ENCODE measurements around the gene PRICKLE3.
"Not testable (repeated sequence)": the region's sequence is repeated elsewhere in the genome, so short reads cannot be mapped to it uniquely, and the experiment has no call there.

Gene PRICKLE3

GRCh38 chrX:49179358-49179757 is 6.8 kb downstream of the PRICKLE3 start:
- no peak for DNase-seq (ENCODE audit: low read depth)

- DNase-seq (ENCODE audit: low read depth), result no peak
Observed at GRCh38 chrX:49178537-49178936, 7.6 kb downstream of the PRICKLE3 start.

GRCh38 chrX:49177873-49178480 is 8.2 kb downstream of the PRICKLE3 start:
- DNase-seq (ENCODE audit: low read depth), result no peak

GRCh38 chrX:49177338-49177833 is 8.8 kb downstream of the PRICKLE3 start:
- DNase-seq (ENCODE audit: low read depth), result no peak

- DNase-seq (ENCODE audit: low read depth), result no peak
Observed at GRCh38 chrX:49176421-49177326, 9.5 kb downstream of the PRICKLE3 start.

GRCh38 chrX:49175435-49176274 is 10.5 kb downstream of the PRICKLE3 start:
- no peak for DNase-seq (ENCODE audit: low read depth)

- DNase-seq (ENCODE audit: low read depth), result no peak
Observed at GRCh38 chrX:49174723-49175122, 11.4 kb downstream of the PRICKLE3 start.

- not testable (repeated sequence) for DNase-seq (ENCODE audit: low read depth)
Observed at GRCh38 chrX:49173544-49173943, 12.6 kb downstream of the PRICKLE3 start.

- DNase-seq (ENCODE audit: low read depth), result peak; percentile 71
Observed at GRCh38 chrX:49172280-49172780, 13.8 kb downstream of the PRICKLE3 start.

- peak; percentile 75 for DNase-seq (ENCODE audit: low read depth)
Observed at GRCh38 chrX:49171752-49172279, 14.4 kb downstream of the PRICKLE3 start, which contains the start of gene PLP2. TSS of gene PLP2 (plus strand) at chrX:49171898. CDS start at chrX:49172001, 103 bp downstream.

- DNase-seq (ENCODE audit: low read depth), result no peak
Observed at GRCh38 chrX:49167740-49168108, 18.4 kb downstream of the PRICKLE3 start.

GRCh38 chrX:49166914-49167739 is 19.0 kb downstream of the PRICKLE3 start:
- DNase-seq (ENCODE audit: low read depth), result peak; percentile 61

GRCh38 chrX:49165901-49166881 is 20.0 kb downstream of the PRICKLE3 start:
- DNase-seq (ENCODE audit: low read depth), result peak; percentile 67

GRCh38 chrX:49164589-49165360 is 21.4 kb downstream of the PRICKLE3 start:
- DNase-seq (ENCODE audit: low read depth), result no peak

GRCh38 chrX:49163555-49164419 is 22.4 kb downstream of the PRICKLE3 start:
- peak; percentile 80 for DNase-seq (ENCODE audit: low read depth)

GRCh38 chrX:49162620-49163019 is 23.6 kb downstream of the PRICKLE3 start, which contains the start of gene MAGIX:
TSS of gene MAGIX (plus strand) at chrX:49162758. CDS start at chrX:49162890, 132 bp downstream.
- DNase-seq (ENCODE audit: low read depth), result no peak

- no peak for DNase-seq (ENCODE audit: low read depth)
Observed at GRCh38 chrX:49161632-49162031, 24.5 kb downstream of the PRICKLE3 start.

- DNase-seq (ENCODE audit: low read depth), result no peak
Observed at GRCh38 chrX:49160908-49161307, 25.3 kb downstream of the PRICKLE3 start.

Measured in activated T-cell treated with anti-CD3 and anti-CD28 coated beads for 48 hours (primary cell).